ENCODE measurements around the gene MYOD1. TPM values are rescaled to one million over a fixed set of nuclear protein-coding genes. Genes with fewer than 3 reads are reported as not detected.

The MYOD1 gene
- total RNA-seq, 1 experiment from 2014 or later: not detected

GRCh38 chr11:17734986-17735817 is 15.8 kb downstream of the MYOD1 start:
- TF ChIP-seq CTCF (IDR thresholded peaks at IDR 0.05; ENCODE audit: unreplicated experiment): no peak
- intact Hi-C loops (cut with micrococcal nuclease): no loop called here
- peaks cover 13% of the 10 kb centered on the region for H3K27me3 Mint-ChIP-seq (ENCODE audit: insufficient read depth, unreplicated experiment)
- DNase-seq (ENCODE audit: unreplicated experiment): peak; percentile 67
- no peak overlapping the region for H3K27ac Mint-ChIP-seq (ENCODE audit: low read depth, unreplicated experiment)
- POLR2A ChIA-PET: interaction anchor here (0.5 to 0.6 kb wide), 2 partner anchors 13 to 235 kb away, joined by 3 read pairs; no protein-coding TSS in a partner anchor
- no TSS peak for BruUV-seq (replicated peaks)
- CTCF ChIA-PET: interaction anchor here (0.8 to 10.6 kb wide), 4 partner anchors 35 to 246 kb away, joined by 3 to 507 read pairs (median 41); no protein-coding TSS in a partner anchor
- no peaks in the 10 kb centered on the region for H3K4me1 Mint-ChIP-seq (ENCODE audit: insufficient read depth, unreplicated experiment)
- no peaks in the 10 kb centered on the region for H3K36me3 Mint-ChIP-seq (ENCODE audit: insufficient read depth, unreplicated experiment)
- peak overlapping the region; percentile 43 for H3K4me3 Mint-ChIP-seq (ENCODE audit: unreplicated experiment)
- no peaks in the 10 kb centered on the region for H3K9me3 Mint-ChIP-seq (ENCODE audit: unreplicated experiment)

GRCh38 chr11:17735818-17736578 is 16.6 kb downstream of the MYOD1 start:
- intact Hi-C loops (cut with micrococcal nuclease): no loop called here
- BruUV-seq (replicated peaks): no TSS peak
- TF ChIP-seq CTCF (IDR thresholded peaks at IDR 0.05; ENCODE audit: unreplicated experiment): no peak
- H3K9me3 Mint-ChIP-seq (ENCODE audit: unreplicated experiment): no peaks in the 10 kb centered on the region
- no peak overlapping the region for H3K4me3 Mint-ChIP-seq (ENCODE audit: unreplicated experiment)
- no peak for DNase-seq (ENCODE audit: unreplicated experiment)
- H3K27ac Mint-ChIP-seq (ENCODE audit: low read depth, unreplicated experiment): no peak overlapping the region
- CTCF ChIA-PET: interaction anchor here (0.8 to 10.6 kb wide), 2 partner anchors 235 to 245 kb away, joined by 3 to 507 read pairs; no protein-coding TSS in a partner anchor
- H3K36me3 Mint-ChIP-seq (ENCODE audit: insufficient read depth, unreplicated experiment): no peaks in the 10 kb centered on the region
- H3K4me1 Mint-ChIP-seq (ENCODE audit: insufficient read depth, unreplicated experiment): no peaks in the 10 kb centered on the region
- H3K27me3 Mint-ChIP-seq (ENCODE audit: insufficient read depth, unreplicated experiment): peaks cover 13% of the 10 kb centered on the region
- POLR2A ChIA-PET: no interaction called here

GRCh38 chr11:17736579-17736893 is 17.2 kb downstream of the MYOD1 start:
- Mint-ChIP-seq H3K4me1 (ENCODE audit: insufficient read depth, unreplicated experiment) (no peaks in the 10 kb centered on the region), H3K36me3 (ENCODE audit: insufficient read depth, unreplicated experiment) (no peaks in the 10 kb centered on the region), H3K9me3 (ENCODE audit: unreplicated experiment) (no peaks in the 10 kb centered on the region), H3K27me3 (ENCODE audit: insufficient read depth, unreplicated experiment) (peaks cover 13% of the 10 kb centered on the region), H3K27ac (ENCODE audit: low read depth, unreplicated experiment) (no peak overlapping the region), H3K4me3 (ENCODE audit: unreplicated experiment) (no peak overlapping the region)
- intact Hi-C loops (cut with micrococcal nuclease): no loop called here
- no peak for TF ChIP-seq CTCF (IDR thresholded peaks at IDR 0.05; ENCODE audit: unreplicated experiment)
- DNase-seq (ENCODE audit: unreplicated experiment): no peak
- ChIA-PET POLR2A (no interaction called here), CTCF (interaction anchor here (0.8 to 10.6 kb wide), 2 partner anchors 234 to 245 kb away, joined by 3 to 507 read pairs; no protein-coding TSS in a partner anchor)
- BruUV-seq (replicated peaks): no TSS peak
